HepG2 (cell line): ENCODE measurements around the gene INKA1. TPM values are rescaled to one million over a fixed set of nuclear protein-coding genes. Genes with fewer than 3 reads are reported as not detected.

Source experiments
- AHDC1 ChIP-seq: sonication (generic); formaldehyde crosslinking; IDR thresholded peaks from 2 replicates; pipeline ENCODE4 v1.5.1; 2020; ENCODE audit warnings: mild to moderate bottlenecking, missing genetic modification reagents, borderline replicate concordance
- AKNA ChIP-seq: sonication (generic); formaldehyde crosslinking; IDR thresholded peaks from 2 replicates; pipeline ENCODE4 v1.4.0; 2020; ENCODE audit warnings: missing genetic modification reagents, borderline replicate concordance
- ARID5B ChIP-seq: IDR thresholded peaks from 2 replicates; pipeline ENCODE4 v1.4.0; 2020; ENCODE audit warnings: mild to moderate bottlenecking, missing genetic modification reagents
- EP300 ChIP-seq, 3 experiments: sonication (generic) in 1 of 3; formaldehyde crosslinking in 1 of 3; IDR thresholded peaks; 2 replicates each; pipeline versions ENCODE4 v1.5.1 to v1.6.1; 2011 to 2020; ENCODE audit warnings: low read depth in 2 of 3, low read length in 2 of 3, borderline replicate concordance in 1 of 3, improper control_type of control experiment in 1 of 3, mild to moderate bottlenecking in 1 of 3, missing genetic modification reagents in 1 of 3, moderate library complexity in 1 of 3
- MEF2D ChIP-seq: sonication (generic); formaldehyde crosslinking; IDR thresholded peaks from 2 replicates; pipeline ENCODE4 v1.5.1; 2020; ENCODE audit warnings: mild to moderate bottlenecking, missing genetic modification reagents
- MXD4 ChIP-seq: IDR thresholded peaks from 2 replicates; pipeline ENCODE4 v1.6.1; 2016; ENCODE audit warnings: mild to moderate bottlenecking, missing biosample characterization, missing genetic modification reagents
- U2AF1 ChIP-seq: fragments of 200-400 bp; formaldehyde crosslinking; optimal IDR thresholded peaks from 2 replicates; pipeline ENCODE3; 2017; ENCODE audit warnings: mild to moderate bottlenecking, low read depth, low read length
- ZNF512B ChIP-seq: sonication (generic); formaldehyde crosslinking; IDR thresholded peaks from 2 replicates; pipeline ENCODE4 v1.5.1; 2020; ENCODE audit warnings: missing genetic modification reagents, mild to moderate bottlenecking, borderline replicate concordance
- polyA plus RNA-seq, 8 experiments: library from polyadenylated mRNA; depleted of rRNA in 3 of 8; stranded (reverse) in 7 of 8; unstranded in 1 of 8; fragments of >200 nt; fragmentation: Illumina TruSeq in 4 of 8; extraction: Trizol in 4 of 8; gene quantifications; 2 replicates each; pipeline versions ENCODE4 v1.2.1 to v1.2.3, GENCODE V29; 2011 to 2016; ENCODE audit warnings: low read depth in 4 of 8, missing spikeins in 1 of 8, mixed read lengths in 1 of 8; ENCODE audit not compliant: insufficient read depth in 1 of 8
- total RNA-seq, 5 experiments: library from RNA; depleted of rRNA; stranded (reverse); fragments of >200 nt; fragmentation: Illumina TruSeq; extraction: Trizol; gene quantifications; 2 replicates each; pipeline ENCODE4 v1.2.3, GENCODE V29; 2016; ENCODE audit warnings: low read depth in 1 of 5

Gene INKA1
- total and polyA plus RNA-seq, 2 of the 13 experiments (the other 11 are each of a cell fraction or from before 2014, with no cell fraction given), result 0.22 to 0.41 TPM

GRCh38 chr3:49844464-49845183 is 41.6 kb downstream of the INKA1 start (continued):
- TF ChIP-seq EP300 (IDR thresholded peaks at IDR 0.05; ENCODE audit: low read depth in 2 of 2, low read length in 2 of 2), result peak in 1 of 2 experiments; percentile 50; a peak in 2 of 4 replicates
- peak; percentile 49 for TF ChIP-seq EP300 (CRISPR knock-in tag; IDR thresholded peaks at IDR 0.05; ENCODE audit: borderline replicate concordance)
- TF ChIP-seq U2AF1, result no peak
- no peak for TF ChIP-seq AKNA (CRISPR knock-in tag)
- 0 out of 2 replicates have a peak, but pooled peaks have one; percentile 38 for TF ChIP-seq AHDC1 (CRISPR knock-in tag)
- TF ChIP-seq MEF2D (CRISPR knock-in tag), result no peak
- TF ChIP-seq ZNF512B (CRISPR knock-in tag), result no peak
- 0 out of 2 replicates have a peak, but pooled peaks have one; percentile 52 for TF ChIP-seq MXD4 (CRISPR knock-in tag)
- TF ChIP-seq ARID5B (CRISPR knock-in tag), result peak; percentile 63
